ENCODE measurements around the gene DHRS11. TPM values are rescaled to one million over a fixed set of nuclear protein-coding genes. Genes with fewer than 3 reads are reported as not detected.

The DHRS11 gene
- total RNA-seq, 1 experiment from 2014 or later = 27.9 TPM

DNA sequence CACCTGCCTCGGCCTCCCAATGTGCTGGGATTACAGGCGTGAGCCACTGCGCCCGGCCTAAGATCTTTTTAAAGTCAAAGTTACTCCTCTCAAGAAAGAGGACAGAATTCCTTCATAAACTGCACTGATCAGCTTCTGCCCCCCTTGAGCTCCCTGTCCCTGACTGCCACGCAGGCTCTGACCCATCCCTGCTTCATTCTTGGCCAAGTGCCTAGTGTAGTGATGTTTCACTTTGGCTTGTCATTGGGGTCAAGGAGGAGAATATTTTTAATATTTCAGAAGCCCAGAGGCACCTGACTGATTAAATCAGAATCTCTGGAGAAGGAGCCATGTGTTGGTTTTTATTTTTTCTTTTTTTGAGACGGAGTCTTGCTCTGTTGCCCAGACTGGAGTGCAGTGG, 18.8 kb downstream of the DHRS11 start:
- peak overlapping the region in 1 of 3 experiments; percentile 76; a peak in 1 of 7 replicates for H3K27ac Mint-ChIP-seq
- H3K4me1 Mint-ChIP-seq = peaks cover 43 to 51% of the 10 kb centered on the region in 2 experiments
- no peak overlapping the region for H3K14ac ChIP-seq (ENCODE audit: insufficient read depth, low read length)

More for the DNA sequence above, 18.8 kb downstream of the DHRS11 start:
- Histone ChIP-seq H2BK120ac (ENCODE audit: low read depth, low read length, poor library complexity, severe bottlenecking) (no peak overlapping the region), H3K23ac (ENCODE audit: insufficient read length, low read depth, low read length) (no peak overlapping the region), H3K27me3 (ENCODE audit: insufficient read depth, low read length) (no peaks in the 10 kb centered on the region), H4K8ac (replicated peaks; ENCODE audit: insufficient read length, low read depth, low read length) (no peak overlapping the region), H4K91ac (ENCODE audit: insufficient read length, low read depth, low read length) (no peak overlapping the region), H3K9me3 (ENCODE audit: control insufficient read depth, low read depth, low read length) (no peaks in the 10 kb centered on the region), H3K4me1 (ENCODE audit: insufficient read depth, low read length) (peaks cover 8% of the 10 kb centered on the region; the same call in 1 of the 2 replicates), H2AFZ (ENCODE audit: low read length) (no peak overlapping the region), H2BK15ac (ENCODE audit: low read depth, low read length) (no peak overlapping the region), H2BK5ac (ENCODE audit: insufficient read length, low read length) (no peak overlapping the region), H2AK5ac (ENCODE audit: insufficient read length, low read length) (no peak overlapping the region), H3K56ac (ENCODE audit: insufficient read length, low read depth, low read length) (no peak overlapping the region), H3K27ac (ENCODE audit: insufficient read length, low read depth, low read length) (no peak overlapping the region), H4K20me1 (ENCODE audit: control insufficient read depth, insufficient read depth, insufficient read length) (no peaks in the 10 kb centered on the region), H3K4me2 (ENCODE audit: insufficient read depth, insufficient read length, low read length) (no peak overlapping the region), H3K9ac (ENCODE audit: extremely low read depth, insufficient read length, low read length) (no peak overlapping the region), H3K79me1 (ENCODE audit: insufficient read depth, low read depth, low read length, poor library complexity, severe bottlenecking) (no peaks in the 10 kb centered on the region), H2BK20ac (ENCODE audit: low read depth, low read length, poor library complexity, severe bottlenecking) (no peak overlapping the region), H2BK12ac (ENCODE audit: insufficient read length, low read depth, low read length) (no peak overlapping the region), H3K23me2 (ENCODE audit: insufficient read length, low read depth, low read length, poor library complexity, severe bottlenecking) (no peaks in the 10 kb centered on the region), H3T11ph (ENCODE audit: low read length) (no peak overlapping the region), H4K5ac (ENCODE audit: insufficient read length, low read depth, low read length) (no peak overlapping the region), H3K79me2 (ENCODE audit: insufficient read depth, low read length) (no peaks in the 10 kb centered on the region), H3K4ac (ENCODE audit: low read depth, low read length) (no peak overlapping the region), H3K18ac (ENCODE audit: insufficient read length, low read depth, low read length) (no peak overlapping the region)
- H3K36me3 Mint-ChIP-seq (ENCODE audit: insufficient read depth in 1 of 3, low read depth in 3 of 3) = peaks cover 3 to 25% (median 10%) of the 10 kb centered on the region in 3 experiments
- H3K27me3 Mint-ChIP-seq (ENCODE audit: low read depth) = no peaks in the 10 kb centered on the region
- no peak for DNase-seq
- no peak overlapping the region for H3K4me3 Mint-ChIP-seq
- peaks cover 0 to 3% of the 10 kb centered on the region in 2 experiments; a peak in 1 of 5 replicates for H3K9me3 Mint-ChIP-seq
- WGBS (ENCODE audit: extremely low coverage, insufficient read length, low lambda C conversion rate) = no CpG with 5 or more reads among the region's 6 CpGs
- TF ChIP-seq, protein P1, sequence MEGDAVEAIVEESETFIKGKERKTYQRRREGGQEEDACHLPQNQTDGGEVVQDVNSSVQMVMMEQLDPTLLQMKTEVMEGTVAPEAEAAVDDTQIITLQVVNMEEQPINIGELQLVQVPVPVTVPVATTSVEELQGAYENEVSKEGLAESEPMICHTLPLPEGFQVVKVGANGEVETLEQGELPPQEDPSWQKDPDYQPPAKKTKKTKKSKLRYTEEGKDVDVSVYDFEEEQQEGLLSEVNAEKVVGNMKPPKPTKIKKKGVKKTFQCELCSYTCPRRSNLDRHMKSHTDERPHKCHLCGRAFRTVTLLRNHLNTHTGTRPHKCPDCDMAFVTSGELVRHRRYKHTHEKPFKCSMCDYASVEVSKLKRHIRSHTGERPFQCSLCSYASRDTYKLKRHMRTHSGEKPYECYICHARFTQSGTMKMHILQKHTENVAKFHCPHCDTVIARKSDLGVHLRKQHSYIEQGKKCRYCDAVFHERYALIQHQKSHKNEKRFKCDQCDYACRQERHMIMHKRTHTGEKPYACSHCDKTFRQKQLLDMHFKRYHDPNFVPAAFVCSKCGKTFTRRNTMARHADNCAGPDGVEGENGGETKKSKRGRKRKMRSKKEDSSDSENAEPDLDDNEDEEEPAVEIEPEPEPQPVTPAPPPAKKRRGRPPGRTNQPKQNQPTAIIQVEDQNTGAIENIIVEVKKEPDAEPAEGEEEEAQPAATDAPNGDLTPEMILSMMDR (conservative IDR thresholded peaks at IDR 0.05) = no peak

Data from H9 (cell line).